HepG2 (cell line): ENCODE results near the gene NUDT3. TPM values are rescaled to one million over a fixed set of nuclear protein-coding genes. Genes with fewer than 3 reads are reported as not detected.

ENCODE experiments used
- EHMT2 ChIP-seq: fragments of 200-600 bp; sonication (generic); IDR thresholded peaks from 2 replicates; pipeline ENCODE4 v1.7.0; 2017; ENCODE audit warnings: antibody characterized with exemption, low read depth, low read length, borderline replicate concordance
- ELF4 ChIP-seq: sonication (generic); formaldehyde crosslinking; IDR thresholded peaks from 2 replicates; pipeline ENCODE4 v1.5.0; 2020; ENCODE audit warnings: missing genetic modification reagents, mild to moderate bottlenecking, moderate library complexity, borderline replicate concordance
- HDAC1 ChIP-seq: sonication (generic); formaldehyde crosslinking; IDR thresholded peaks from 2 replicates; pipeline ENCODE4 v1.5.1; 2020; ENCODE audit warnings: mild to moderate bottlenecking, missing genetic modification reagents
- HNF4A ChIP-seq: sonication (generic); formaldehyde crosslinking; IDR thresholded peaks from 2 replicates; pipeline ENCODE4 v1.4.0; 2020; ENCODE audit warnings: missing genetic modification reagents
- KAT2B ChIP-seq: fragments of 150-350 bp; IDR thresholded peaks from 2 replicates; pipeline ENCODE4 v1.6.1; 2014; ENCODE audit warnings: low read depth, low read length, borderline replicate concordance
- KAT7 ChIP-seq: IDR thresholded peaks from 2 replicates; pipeline ENCODE4 v1.6.1; 2018; ENCODE audit warnings: borderline replicate concordance, missing compliant biosample characterization
- MED13 ChIP-seq: sonication (generic); formaldehyde crosslinking; IDR thresholded peaks from 2 replicates; pipeline ENCODE4 v1.5.0; 2020; ENCODE audit warnings: missing genetic modification reagents
- MIER3 ChIP-seq: IDR thresholded peaks from 2 replicates; pipeline ENCODE4 v1.6.1; 2016; ENCODE audit warnings: missing compliant biosample characterization, borderline replicate concordance
- NR2F6 ChIP-seq, 2 experiments: IDR thresholded peaks; 2 replicates each; pipeline ENCODE4 v1.6.1; 2016; ENCODE audit warnings: antibody characterized with exemption in 1 of 2, mild to moderate bottlenecking in 1 of 2
- SIX4 ChIP-seq: sonication (generic); formaldehyde crosslinking; IDR thresholded peaks from 2 replicates; pipeline ENCODE4 v1.4.0; 2020; ENCODE audit warnings: missing genetic modification reagents
- SNRNP70 ChIP-seq: fragments of 200-400 bp; formaldehyde crosslinking; IDR thresholded peaks from 2 replicates; pipeline ENCODE4 v1.6.1; 2017; ENCODE audit warnings: mild to moderate bottlenecking, low read depth, low read length, moderate library complexity
- ZFP1 ChIP-seq: IDR thresholded peaks from 2 replicates; pipeline ENCODE4 v1.6.1; 2016
- ZFP37 ChIP-seq: sonication (generic); formaldehyde crosslinking; IDR thresholded peaks from 2 replicates; pipeline ENCODE4 v1.4.0; 2020; ENCODE audit warnings: missing genetic modification reagents, borderline replicate concordance
- ZNF24 ChIP-seq: fragments of 450-650 bp; IDR thresholded peaks from 2 replicates; pipeline ENCODE4 v1.6.1; 2017; ENCODE audit warnings: antibody characterized with exemption, mild to moderate bottlenecking
- ZNF33A ChIP-seq: sonication (generic); formaldehyde crosslinking; IDR thresholded peaks from 2 replicates; pipeline ENCODE4 v1.5.1; 2020; ENCODE audit warnings: missing genetic modification reagents, mild to moderate bottlenecking, moderate library complexity, borderline replicate concordance
- ZNF556 ChIP-seq: sonication (generic); formaldehyde crosslinking; IDR thresholded peaks from 2 replicates; pipeline ENCODE4 v1.4.0; 2020; ENCODE audit warnings: mild to moderate bottlenecking, missing genetic modification reagents, borderline replicate concordance
- ZNF713 ChIP-seq: sonication (generic); formaldehyde crosslinking; IDR thresholded peaks from 2 replicates; pipeline ENCODE4 v1.4.0; 2020; ENCODE audit warnings: mild to moderate bottlenecking, missing genetic modification reagents
- ZNF777 ChIP-seq: sonication (generic); formaldehyde crosslinking; IDR thresholded peaks from 2 replicates; pipeline ENCODE4 v1.4.0; 2020; ENCODE audit warnings: missing genetic modification reagents
- ZSCAN22 ChIP-seq: sonication (generic); formaldehyde crosslinking; IDR thresholded peaks from 2 replicates; pipeline ENCODE4 v1.4.0; 2020; ENCODE audit warnings: mild to moderate bottlenecking, missing genetic modification reagents
- polyA plus RNA-seq, 8 experiments: library from polyadenylated mRNA; depleted of rRNA in 3 of 8; stranded (reverse) in 7 of 8; unstranded in 1 of 8; fragments of >200 nt; fragmentation: Illumina TruSeq in 4 of 8; extraction: Trizol in 4 of 8; gene quantifications; 2 replicates each; pipeline versions ENCODE4 v1.2.1 to v1.2.3, GENCODE V29; 2011 to 2016; ENCODE audit warnings: low read depth in 4 of 8, missing spikeins in 1 of 8, mixed read lengths in 1 of 8; ENCODE audit not compliant: insufficient read depth in 1 of 8
- total RNA-seq, 5 experiments: library from RNA; depleted of rRNA; stranded (reverse); fragments of >200 nt; fragmentation: Illumina TruSeq; extraction: Trizol; gene quantifications; 2 replicates each; pipeline ENCODE4 v1.2.3, GENCODE V29; 2016; ENCODE audit warnings: low read depth in 1 of 5
- TF ChIP-seq, protein P1 (sequence below): sonication (generic); formaldehyde crosslinking; IDR thresholded peaks from 2 replicates; pipeline ENCODE4 v1.4.0; 2020; ENCODE audit warnings: mild to moderate bottlenecking, missing genetic modification reagents
- TF ChIP-seq, protein P2 (sequence below): sonication (generic); formaldehyde crosslinking; IDR thresholded peaks from 2 replicates; pipeline ENCODE4 v1.5.0; 2020; ENCODE audit warnings: missing genetic modification reagents
- TF ChIP-seq, protein P3 (sequence below): sonication (generic); formaldehyde crosslinking; IDR thresholded peaks from 2 replicates; pipeline ENCODE4 v1.9.0; 2021; ENCODE audit warnings: missing genetic modification reagents, borderline replicate concordance
- TF ChIP-seq, protein P4 (sequence below): sonication (generic); formaldehyde crosslinking; IDR thresholded peaks from 2 replicates; pipeline ENCODE4 v1.9.0; 2021; ENCODE audit warnings: missing genetic modification reagents, borderline replicate concordance

NUDT3 gene
- total and polyA plus RNA-seq, 2 of the 13 experiments (the other 11 are each of a cell fraction or from before 2014, with no cell fraction given) = 20.2 to 20.6 TPM

DNA sequence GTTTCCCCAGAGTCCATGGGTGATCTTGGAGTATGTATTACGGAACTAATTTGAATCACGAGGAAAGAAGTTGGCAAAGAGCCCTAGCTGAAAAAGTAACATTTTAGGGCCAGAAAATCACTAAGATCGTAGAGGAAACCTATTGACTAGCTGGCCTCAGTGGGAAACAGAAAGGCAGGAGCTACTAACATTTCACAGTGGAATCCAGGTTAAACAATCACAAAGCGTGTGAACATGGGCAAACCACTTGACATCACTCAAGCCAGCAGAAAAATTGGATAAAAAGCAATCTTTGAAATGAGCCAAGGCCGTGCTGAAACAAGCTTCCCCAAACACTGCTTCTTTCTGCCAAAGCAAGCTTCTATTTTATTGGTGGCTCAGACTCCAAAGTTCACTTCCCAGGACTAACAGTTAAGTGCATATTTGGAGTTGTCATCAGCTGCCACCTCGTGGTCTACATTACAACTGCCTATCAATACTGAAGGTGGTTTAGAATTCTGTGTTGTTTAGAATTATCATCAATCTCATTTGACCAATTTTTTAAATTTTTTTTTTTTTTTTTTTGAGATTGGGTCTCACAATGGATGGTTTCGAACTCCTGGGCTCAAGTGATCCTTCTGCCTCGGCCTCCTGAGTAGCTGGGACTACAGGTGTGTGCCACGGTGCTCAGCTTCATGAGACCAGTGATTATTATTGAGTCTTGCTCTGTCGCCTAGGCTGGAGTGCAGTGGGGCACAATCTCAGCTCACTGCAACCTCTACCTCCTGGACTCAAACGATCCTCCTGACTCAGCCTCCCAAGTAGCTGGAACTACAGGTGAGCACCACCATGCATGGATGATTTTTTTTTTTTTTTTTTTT is 22.8 kb upstream of the NUDT3 start (continued):
- TF ChIP-seq EHMT2 (no peak), KAT2B (no peak), ZNF713 (CRISPR knock-in tag) (no peak), HDAC1 (CRISPR knock-in tag) (peak; percentile 69), ELF4 (no peak), MED13 (CRISPR knock-in tag) (no peak), ZFP37 (CRISPR knock-in tag) (no peak), HNF4A (CRISPR knock-in tag) (peak; percentile 94), ZSCAN22 (CRISPR knock-in tag) (no peak), SNRNP70 (no peak), NR2F6 (IDR thresholded peaks at IDR 0.05) (peak; percentile 23; the same call in 1 of the 2 replicates), NR2F6 (CRISPR knock-in tag; IDR thresholded peaks at IDR 0.05) (no peak), MIER3 (CRISPR knock-in tag) (no peak), KAT7 (CRISPR knock-in tag) (no peak; the same call in 1 of the 2 replicates), ZFP1 (CRISPR knock-in tag) (0 out of 2 replicates have a peak, but pooled peaks have one; percentile 83), ZNF24 (no peak), ZNF777 (CRISPR knock-in tag) (no peak), ZNF556 (no peak), ZNF33A (CRISPR knock-in tag) (no peak), SIX4 (CRISPR knock-in tag) (0 out of 2 replicates have a peak, but pooled peaks have one; percentile 27)
- TF ChIP-seq, protein P1, sequence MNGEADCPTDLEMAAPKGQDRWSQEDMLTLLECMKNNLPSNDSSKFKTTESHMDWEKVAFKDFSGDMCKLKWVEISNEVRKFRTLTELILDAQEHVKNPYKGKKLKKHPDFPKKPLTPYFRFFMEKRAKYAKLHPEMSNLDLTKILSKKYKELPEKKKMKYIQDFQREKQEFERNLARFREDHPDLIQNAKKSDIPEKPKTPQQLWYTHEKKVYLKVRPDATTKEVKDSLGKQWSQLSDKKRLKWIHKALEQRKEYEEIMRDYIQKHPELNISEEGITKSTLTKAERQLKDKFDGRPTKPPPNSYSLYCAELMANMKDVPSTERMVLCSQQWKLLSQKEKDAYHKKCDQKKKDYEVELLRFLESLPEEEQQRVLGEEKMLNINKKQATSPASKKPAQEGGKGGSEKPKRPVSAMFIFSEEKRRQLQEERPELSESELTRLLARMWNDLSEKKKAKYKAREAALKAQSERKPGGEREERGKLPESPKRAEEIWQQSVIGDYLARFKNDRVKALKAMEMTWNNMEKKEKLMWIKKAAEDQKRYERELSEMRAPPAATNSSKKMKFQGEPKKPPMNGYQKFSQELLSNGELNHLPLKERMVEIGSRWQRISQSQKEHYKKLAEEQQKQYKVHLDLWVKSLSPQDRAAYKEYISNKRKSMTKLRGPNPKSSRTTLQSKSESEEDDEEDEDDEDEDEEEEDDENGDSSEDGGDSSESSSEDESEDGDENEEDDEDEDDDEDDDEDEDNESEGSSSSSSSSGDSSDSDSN (CRISPR knock-in tag) = no peak; the same call in 1 of the 2 replicates
- TF ChIP-seq, protein P2, sequence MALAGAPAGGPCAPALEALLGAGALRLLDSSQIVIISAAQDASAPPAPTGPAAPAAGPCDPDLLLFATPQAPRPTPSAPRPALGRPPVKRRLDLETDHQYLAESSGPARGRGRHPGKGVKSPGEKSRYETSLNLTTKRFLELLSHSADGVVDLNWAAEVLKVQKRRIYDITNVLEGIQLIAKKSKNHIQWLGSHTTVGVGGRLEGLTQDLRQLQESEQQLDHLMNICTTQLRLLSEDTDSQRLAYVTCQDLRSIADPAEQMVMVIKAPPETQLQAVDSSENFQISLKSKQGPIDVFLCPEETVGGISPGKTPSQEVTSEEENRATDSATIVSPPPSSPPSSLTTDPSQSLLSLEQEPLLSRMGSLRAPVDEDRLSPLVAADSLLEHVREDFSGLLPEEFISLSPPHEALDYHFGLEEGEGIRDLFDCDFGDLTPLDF (CRISPR knock-in tag) = no peak
- TF ChIP-seq, protein P3, sequence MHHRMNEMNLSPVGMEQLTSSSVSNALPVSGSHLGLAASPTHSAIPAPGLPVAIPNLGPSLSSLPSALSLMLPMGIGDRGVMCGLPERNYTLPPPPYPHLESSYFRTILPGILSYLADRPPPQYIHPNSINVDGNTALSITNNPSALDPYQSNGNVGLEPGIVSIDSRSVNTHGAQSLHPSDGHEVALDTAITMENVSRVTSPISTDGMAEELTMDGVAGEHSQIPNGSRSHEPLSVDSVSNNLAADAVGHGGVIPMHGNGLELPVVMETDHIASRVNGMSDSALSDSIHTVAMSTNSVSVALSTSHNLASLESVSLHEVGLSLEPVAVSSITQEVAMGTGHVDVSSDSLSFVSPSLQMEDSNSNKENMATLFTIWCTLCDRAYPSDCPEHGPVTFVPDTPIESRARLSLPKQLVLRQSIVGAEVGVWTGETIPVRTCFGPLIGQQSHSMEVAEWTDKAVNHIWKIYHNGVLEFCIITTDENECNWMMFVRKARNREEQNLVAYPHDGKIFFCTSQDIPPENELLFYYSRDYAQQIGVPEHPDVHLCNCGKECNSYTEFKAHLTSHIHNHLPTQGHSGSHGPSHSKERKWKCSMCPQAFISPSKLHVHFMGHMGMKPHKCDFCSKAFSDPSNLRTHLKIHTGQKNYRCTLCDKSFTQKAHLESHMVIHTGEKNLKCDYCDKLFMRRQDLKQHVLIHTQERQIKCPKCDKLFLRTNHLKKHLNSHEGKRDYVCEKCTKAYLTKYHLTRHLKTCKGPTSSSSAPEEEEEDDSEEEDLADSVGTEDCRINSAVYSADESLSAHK (CRISPR knock-in tag) = no peak
- TF ChIP-seq, protein P4, sequence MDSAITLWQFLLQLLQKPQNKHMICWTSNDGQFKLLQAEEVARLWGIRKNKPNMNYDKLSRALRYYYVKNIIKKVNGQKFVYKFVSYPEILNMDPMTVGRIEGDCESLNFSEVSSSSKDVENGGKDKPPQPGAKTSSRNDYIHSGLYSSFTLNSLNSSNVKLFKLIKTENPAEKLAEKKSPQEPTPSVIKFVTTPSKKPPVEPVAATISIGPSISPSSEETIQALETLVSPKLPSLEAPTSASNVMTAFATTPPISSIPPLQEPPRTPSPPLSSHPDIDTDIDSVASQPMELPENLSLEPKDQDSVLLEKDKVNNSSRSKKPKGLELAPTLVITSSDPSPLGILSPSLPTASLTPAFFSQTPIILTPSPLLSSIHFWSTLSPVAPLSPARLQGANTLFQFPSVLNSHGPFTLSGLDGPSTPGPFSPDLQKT = no peak
